WTC11 (cell line): ENCODE data around the gene TMEM221.

Experiments
- CTCF ChIP-seq: fragments of 200-600 bp; IDR thresholded peaks from 2 replicates; pipeline ENCODE4 v1.8.0; 2022; ENCODE audit warnings: antibody characterized with exemption
- E2F1 ChIP-seq: sonication (generic); formaldehyde crosslinking; IDR thresholded peaks from 2 replicates; pipeline ENCODE4 v1.8.0; 2022; ENCODE audit warnings: mild to moderate bottlenecking, missing genetic modification reagents
- IRF2 ChIP-seq: sonication (generic); formaldehyde crosslinking; IDR thresholded peaks from 2 replicates; pipeline ENCODE4 v1.8.0; 2022; ENCODE audit warnings: low read depth, missing genetic modification reagents, borderline replicate concordance
- TP53 ChIP-seq: sonication (generic); formaldehyde crosslinking; IDR thresholded peaks from 2 replicates; pipeline ENCODE4 v1.8.1; 2023; ENCODE audit warnings: mild to moderate bottlenecking, missing genetic modification reagents
- ZNF263 ChIP-seq: sonication (generic); formaldehyde crosslinking; IDR thresholded peaks from 2 replicates; pipeline ENCODE4 v1.8.1; 2022; ENCODE audit warnings: low read depth, mild to moderate bottlenecking, moderate library complexity, missing genetic modification reagents

DNA sequence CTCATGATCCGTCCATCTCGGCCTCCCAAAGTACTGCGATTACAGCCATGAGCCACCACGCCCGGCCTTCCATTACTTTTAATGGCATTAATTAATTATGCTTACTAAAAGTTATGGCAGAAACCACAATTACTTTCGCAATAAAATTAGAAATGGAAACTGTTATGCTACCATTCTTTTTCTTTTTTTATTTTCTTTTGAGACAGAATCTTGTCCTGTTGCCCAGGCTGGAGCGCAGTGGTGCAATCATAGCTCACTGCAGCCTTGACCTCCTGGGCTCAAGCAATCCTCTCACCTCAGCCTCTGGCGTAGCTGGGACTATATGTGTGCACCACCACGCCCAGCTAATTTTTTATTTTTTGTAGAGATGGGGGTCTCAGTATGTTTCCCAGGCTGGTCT lies 38.5 kb downstream of the TMEM221 start:
- TF ChIP-seq CTCF (no peak), TP53 (CRISPR knock-in tag) (no peak), E2F1 (CRISPR knock-in tag) (no peak), ZNF263 (no peak), IRF2 (no peak)
